ENCODE measurements around the gene SLC2A13.

GRCh38 chr12:40063414-40063813 lies 42.5 kb downstream of the SLC2A13 start:
- TF ChIP-seq, protein P1, sequence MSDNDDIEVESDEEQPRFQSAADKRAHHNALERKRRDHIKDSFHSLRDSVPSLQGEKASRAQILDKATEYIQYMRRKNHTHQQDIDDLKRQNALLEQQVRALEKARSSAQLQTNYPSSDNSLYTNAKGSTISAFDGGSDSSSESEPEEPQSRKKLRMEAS (IDR thresholded peaks at IDR 0.05): no peak
- no peak for TF ChIP-seq YY1 (IDR thresholded peaks at IDR 0.05; ENCODE audit: low read depth)
